Measurements from ENCODE around the gene FHIT. TPM values are rescaled to one million over a fixed set of nuclear protein-coding genes. Genes with fewer than 3 reads are reported as not detected.

FHIT gene
- total RNA-seq, 1 donor: 2.2 TPM

DNA sequence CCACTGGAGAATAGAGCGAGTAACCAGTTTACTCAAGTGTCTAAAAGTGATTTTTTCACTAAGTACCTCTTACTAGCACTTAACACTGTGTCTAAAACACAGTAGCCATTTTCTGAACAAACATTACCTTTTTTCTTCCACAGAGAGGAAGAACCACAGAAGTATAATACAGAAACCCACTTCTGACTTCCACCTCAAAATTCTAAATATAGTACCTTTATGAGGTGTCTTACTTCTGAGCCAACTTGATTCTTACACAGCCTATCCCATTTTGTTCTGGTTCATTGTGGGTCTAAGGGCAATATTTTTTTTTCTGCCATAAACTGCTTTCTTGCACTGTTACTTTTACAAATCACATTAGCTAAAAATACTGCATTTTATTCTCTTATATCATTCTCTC is 821.0 kb downstream of the FHIT start:
- TF ChIP-seq, protein P1, sequence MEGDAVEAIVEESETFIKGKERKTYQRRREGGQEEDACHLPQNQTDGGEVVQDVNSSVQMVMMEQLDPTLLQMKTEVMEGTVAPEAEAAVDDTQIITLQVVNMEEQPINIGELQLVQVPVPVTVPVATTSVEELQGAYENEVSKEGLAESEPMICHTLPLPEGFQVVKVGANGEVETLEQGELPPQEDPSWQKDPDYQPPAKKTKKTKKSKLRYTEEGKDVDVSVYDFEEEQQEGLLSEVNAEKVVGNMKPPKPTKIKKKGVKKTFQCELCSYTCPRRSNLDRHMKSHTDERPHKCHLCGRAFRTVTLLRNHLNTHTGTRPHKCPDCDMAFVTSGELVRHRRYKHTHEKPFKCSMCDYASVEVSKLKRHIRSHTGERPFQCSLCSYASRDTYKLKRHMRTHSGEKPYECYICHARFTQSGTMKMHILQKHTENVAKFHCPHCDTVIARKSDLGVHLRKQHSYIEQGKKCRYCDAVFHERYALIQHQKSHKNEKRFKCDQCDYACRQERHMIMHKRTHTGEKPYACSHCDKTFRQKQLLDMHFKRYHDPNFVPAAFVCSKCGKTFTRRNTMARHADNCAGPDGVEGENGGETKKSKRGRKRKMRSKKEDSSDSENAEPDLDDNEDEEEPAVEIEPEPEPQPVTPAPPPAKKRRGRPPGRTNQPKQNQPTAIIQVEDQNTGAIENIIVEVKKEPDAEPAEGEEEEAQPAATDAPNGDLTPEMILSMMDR (IDR thresholded peaks at IDR 0.05; ENCODE audit: insufficient read depth, low read depth, low read length): no peak
- no peak overlapping the region for H3K4me3 ChIP-seq (ENCODE audit: low read depth, low read length)
- DNase-seq (ENCODE audit: low read depth): no peak

DNA sequence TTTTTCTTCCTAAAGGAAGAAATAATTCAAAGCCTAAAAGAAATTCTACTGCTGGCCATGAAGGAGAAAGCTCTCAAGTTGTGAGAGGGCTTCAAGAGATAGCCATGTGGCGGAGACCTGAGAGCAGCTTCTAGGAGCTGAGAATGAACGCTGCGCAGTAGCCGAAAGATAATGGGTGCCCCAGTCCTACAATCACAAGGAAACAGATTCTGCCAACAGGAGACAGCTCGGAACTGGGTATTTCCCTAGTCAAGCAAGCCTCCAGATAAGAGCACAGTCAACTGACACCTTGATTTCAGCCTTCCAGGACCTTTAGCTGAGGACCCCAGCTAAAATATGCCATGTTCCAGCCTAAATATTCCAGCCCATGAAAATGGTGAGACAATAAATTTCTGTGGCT is 824.1 kb downstream of the FHIT start:
- TF ChIP-seq, protein P1 (IDR thresholded peaks at IDR 0.05; ENCODE audit: insufficient read depth, low read depth, low read length): no peak
- no peak for DNase-seq (ENCODE audit: low read depth)
- no peak overlapping the region for H3K4me3 ChIP-seq (ENCODE audit: low read depth, low read length)

DNA sequence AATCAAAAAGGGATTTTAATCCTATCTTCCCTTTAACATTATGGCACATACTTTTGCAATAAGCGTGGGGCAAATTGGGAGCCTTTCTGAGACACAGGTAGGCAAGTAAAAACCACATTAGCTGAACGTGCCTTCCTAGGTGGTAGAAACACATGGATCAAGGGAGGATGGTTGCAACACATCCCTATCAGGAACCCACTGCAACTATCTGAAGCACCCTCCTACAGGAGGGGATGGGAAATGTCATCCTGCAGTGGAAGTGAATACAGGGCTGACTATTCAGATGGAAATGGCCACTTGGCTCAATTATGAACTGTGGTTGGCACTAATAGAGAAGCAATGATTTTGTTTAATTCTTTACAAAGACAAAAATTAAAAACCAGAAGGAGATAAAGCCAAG is 826.3 kb downstream of the FHIT start:
- H3K4me3 ChIP-seq (ENCODE audit: low read depth, low read length): no peak overlapping the region
- TF ChIP-seq, protein P1 (IDR thresholded peaks at IDR 0.05; ENCODE audit: insufficient read depth, low read depth, low read length): no peak
- no peak for DNase-seq (ENCODE audit: low read depth)

DNA sequence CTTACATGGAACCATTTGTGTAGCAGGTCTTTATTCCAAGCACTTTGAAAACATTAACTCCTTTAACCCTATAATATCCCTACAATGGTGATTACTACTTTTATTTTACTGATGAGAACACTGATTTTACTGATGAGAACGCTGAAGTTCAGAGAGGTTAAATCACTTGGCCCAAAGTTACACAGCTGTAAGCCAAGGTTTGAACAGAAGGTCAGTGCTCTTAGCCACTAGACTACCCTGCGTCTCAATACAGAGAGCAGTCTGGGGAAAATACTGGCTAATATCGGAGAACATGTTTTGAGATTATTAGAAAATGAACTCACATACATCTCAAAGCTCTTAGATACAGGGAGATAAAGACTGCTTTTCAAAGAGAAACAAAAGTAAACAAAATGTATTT is 827.2 kb downstream of the FHIT start:
- TF ChIP-seq, protein P1 (IDR thresholded peaks at IDR 0.05; ENCODE audit: insufficient read depth, low read depth, low read length): no peak
- DNase-seq (ENCODE audit: low read depth): no peak
- no peak overlapping the region for H3K4me3 ChIP-seq (ENCODE audit: low read depth, low read length)

DNA sequence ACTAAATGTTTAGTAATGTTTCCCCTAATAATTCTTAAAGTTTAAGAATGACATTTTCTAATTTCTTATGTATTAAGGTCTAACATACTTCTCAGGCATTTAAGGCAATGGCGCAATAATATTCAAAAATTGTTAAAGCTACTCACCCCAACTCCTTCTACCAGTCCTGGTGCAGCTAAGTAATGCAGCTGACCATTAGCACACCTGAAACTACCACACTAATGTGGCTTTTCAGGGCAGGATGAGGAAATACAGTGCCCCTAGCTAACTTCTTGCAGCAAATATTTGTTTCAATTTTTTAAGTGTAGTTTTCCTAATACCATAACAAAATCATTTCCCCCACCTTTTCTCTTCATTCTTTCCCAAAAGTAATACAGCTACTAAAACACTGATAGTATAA is 827.7 kb downstream of the FHIT start:
- no peak for DNase-seq (ENCODE audit: low read depth)
- TF ChIP-seq, protein P1 (IDR thresholded peaks at IDR 0.05; ENCODE audit: insufficient read depth, low read depth, low read length): no peak
- H3K4me3 ChIP-seq (ENCODE audit: low read depth, low read length): no peak overlapping the region

DNA sequence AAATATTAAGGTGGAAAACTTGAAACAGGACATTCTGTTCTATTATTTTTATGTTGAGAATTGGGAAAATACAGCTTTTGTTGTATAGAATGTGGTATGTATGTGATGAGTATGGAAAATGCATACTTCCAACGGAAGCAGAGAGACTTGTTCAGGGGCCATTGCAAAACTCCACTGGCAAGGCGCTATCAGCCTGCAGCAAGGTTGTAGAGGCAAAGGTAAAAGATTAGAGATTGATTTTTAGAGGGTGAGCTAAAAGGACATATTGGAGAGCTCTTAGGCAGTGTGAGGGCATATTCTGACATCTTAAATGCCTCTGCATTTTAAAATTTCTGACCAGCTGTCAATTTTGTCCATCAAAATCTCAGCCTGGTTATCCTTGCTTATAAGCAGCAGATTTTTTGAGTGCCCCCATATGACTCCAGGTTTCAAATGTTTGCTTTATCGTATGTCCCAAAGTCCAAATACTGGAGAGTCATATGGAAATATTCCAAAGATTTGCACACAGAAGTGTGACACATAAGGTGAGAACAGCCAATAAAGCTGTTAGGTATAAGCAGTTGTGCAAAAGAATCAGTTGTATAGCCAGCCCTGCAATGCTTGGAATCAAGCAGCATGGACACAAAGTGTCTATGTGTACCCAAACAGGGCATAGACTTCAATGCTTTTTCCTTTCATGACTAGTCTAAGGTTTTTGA is 829.4 kb downstream of the FHIT start:
- no peak overlapping the region for H3K4me3 ChIP-seq (ENCODE audit: low read depth, low read length)
- no peak for DNase-seq (ENCODE audit: low read depth)
- TF ChIP-seq, protein P1 (IDR thresholded peaks at IDR 0.05; ENCODE audit: insufficient read depth, low read depth, low read length): no peak

DNA sequence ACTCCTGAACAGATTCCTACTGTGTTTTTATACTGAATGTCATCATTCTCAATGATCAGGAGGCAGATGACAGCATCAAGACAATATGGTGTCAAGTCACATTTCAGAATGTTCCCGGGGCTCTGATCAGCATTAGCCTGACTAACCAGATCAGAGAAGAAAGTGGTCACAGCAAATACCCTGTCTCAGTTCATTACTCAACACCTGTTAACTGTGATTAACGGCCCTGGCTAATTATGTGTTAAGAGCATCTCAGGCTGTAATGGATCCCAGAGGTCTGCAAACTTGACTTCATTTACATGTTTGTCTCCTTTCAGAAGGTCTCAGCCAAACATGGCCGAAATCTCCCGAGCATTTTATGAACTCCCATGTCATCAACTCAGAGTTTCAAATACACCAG is 833.7 kb downstream of the FHIT start:
- no peak for DNase-seq (ENCODE audit: low read depth)
- TF ChIP-seq, protein P1 (IDR thresholded peaks at IDR 0.05; ENCODE audit: insufficient read depth, low read depth, low read length): no peak
- H3K4me3 ChIP-seq (ENCODE audit: low read depth, low read length): no peak overlapping the region

Measured in fibroblast of villous mesenchyme (primary cell).